Measurements from ENCODE around the gene TMEM150C.
A peak's percentile ranks its signal among the peaks of the same experiment; 100 is the strongest.
"Not testable (repeated sequence)": the region's sequence is repeated elsewhere in the genome, so short reads cannot be mapped to it uniquely, and the experiment has no call there.

Gene TMEM150C

DNA sequence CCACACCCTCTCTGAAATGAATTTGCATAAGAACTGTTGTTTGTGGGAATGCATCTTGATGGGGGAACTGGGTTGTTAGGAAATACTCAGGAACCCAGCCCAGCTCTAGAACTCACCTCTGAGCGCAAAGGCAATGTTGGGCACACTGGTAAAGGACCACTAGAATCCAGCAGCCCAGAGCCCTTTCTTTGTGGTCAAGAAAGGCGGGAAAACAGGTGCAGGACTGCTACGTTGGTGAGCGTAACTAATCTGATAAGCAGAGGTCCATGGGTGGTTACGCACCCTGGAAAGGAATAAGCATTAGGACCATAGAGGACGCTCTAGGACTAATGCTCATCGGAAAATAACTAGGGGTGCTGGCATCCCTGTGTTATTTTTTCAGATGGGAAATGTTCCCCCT is 85.9 kb downstream of the TMEM150C start:
- not testable (repeated sequence) for DNase-seq (ENCODE audit: low read depth in 2 of 2)

DNA sequence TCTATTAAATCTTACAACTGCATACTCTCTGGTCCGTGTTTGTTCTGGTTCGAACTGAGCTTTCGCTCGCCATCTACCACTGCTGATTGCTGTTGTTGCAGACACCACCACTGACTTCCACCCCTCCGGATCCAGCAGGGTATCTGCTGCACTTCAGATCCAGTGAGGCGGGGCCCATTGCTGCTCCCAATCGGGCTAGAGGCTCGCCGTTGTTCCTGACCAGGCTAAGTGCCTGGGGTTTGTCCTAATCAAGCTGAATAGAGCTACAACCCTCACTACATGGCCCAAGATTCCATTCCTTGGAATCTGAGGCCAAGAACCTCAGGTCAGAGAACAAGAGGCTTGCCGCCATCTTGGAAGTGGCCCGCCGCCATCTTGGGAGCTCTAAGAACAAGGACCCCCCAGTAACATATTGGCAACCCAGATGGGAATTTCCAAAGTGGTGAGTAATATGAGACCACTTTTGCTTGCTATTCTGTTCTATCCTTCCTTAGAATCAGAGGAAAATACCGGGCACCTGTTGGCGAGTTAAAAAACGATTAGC is 88.1 kb downstream of the TMEM150C start:
- DNase-seq (ENCODE audit: low read depth in 2 of 2), result no peak

DNA sequence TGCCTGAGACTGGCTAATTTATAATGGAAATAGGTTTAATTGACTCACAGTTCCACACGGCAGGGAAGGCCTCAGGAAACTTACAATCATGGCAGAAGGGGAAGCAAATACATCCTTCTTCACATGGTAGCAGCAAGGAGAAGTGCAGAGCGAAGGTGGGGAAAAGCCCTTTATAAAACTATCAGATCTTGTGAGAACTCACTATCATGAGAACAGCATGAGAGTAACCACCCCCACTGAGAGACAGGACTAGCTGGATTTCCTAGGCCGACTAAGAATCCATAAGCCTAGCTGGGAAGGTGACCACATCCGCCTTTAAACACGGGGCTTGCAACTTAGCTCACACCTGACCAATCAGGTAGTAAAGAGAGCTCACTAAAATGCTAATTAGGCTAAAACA is 88.7 kb downstream of the TMEM150C start:
- not testable (repeated sequence) for DNase-seq (ENCODE audit: low read depth in 2 of 2)

DNA sequence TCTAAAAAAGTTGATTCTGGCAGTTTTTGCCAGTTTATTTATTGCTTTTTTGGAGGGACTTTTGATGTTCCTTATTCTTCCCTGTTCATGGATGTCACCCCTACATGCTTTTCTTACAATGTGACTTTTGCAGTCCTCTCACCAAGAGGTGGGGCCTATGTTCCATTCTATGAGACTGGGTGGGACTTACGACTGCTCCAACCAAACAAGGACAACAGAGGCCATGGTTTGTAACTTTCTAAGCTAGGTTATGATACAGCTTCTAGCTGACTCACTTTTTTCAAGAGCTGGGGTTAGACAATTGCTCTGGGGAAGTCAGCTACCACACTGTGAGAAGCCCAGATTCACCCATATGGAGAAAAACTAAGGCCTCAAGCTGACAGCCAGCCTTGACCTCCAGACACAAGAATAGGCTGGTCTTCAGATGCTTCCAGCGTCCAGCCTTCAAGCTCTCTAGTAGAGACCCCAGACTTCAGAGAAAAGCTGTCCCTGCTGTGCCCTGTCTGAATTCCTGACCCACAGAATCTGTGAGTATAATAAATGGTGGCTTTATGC is 91.9 kb downstream of the TMEM150C start:
- DNase-seq (ENCODE audit: low read depth in 2 of 2), result no peak

DNA sequence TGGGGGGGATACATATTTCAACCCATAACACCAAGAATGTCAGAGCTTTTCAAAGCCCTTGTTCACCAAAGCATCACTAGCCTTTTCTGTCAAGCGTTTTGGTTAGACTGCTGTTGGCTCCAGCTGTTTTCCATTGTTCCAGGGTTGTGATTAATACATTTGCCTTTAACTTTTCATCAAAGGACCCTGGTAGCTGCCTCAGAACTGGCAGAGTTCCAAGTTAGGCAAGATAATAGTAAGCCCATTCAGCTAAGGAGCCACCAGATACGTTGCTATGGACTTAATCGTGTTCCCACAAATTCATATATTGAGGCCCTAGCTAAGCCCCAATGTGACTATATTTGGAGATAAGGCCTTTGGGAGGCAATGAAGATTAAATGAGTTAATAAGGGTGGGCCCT is 94.3 kb downstream of the TMEM150C start:
- DNase-seq (ENCODE audit: low read depth in 2 of 2), result no peak

DNA sequence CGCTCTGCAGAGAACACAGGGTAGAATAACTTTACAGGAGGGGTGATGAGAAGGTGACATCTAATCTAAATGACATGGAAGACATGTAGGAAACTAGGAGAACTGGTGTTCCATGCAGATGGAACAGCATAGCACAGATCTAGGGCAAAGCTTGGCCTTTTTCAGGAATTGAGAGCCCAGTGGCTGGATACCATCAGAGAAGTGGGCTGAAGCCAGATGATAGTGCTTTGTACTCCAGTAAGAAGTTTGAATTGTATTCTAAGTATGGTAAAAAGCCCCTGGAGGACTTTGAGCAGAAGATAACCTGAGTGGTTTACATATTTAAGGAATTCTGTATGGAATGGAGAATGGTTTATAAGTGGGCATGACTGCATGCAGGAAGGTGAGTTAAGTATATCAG is 98.6 kb downstream of the TMEM150C start:
- DNase-seq (ENCODE audit: low read depth in 2 of 2), result no peak

DNA sequence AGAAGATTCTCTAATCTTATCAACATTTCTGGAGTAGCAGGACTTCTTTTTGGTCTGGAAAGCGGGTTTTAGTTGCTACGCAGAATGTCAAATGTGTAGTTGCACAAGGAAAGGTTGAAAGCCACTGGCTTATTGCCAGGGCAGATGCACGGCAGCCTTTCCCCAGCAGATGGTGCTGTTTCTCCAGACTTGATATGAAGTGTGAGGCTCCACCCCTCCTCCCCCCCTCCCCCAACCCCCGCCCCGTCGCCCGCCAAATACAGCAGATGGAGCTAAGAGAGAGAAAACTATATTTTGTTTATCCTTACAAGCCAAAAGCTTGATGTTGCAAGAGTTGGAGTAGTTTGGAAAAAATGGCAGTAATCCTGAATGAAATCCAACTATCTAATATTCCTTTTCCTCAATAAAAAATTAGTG is 99.4 kb downstream of the TMEM150C start:
- peak; percentile 42 to 73 for DNase-seq (ENCODE audit: low read depth in 2 of 2)

DNA sequence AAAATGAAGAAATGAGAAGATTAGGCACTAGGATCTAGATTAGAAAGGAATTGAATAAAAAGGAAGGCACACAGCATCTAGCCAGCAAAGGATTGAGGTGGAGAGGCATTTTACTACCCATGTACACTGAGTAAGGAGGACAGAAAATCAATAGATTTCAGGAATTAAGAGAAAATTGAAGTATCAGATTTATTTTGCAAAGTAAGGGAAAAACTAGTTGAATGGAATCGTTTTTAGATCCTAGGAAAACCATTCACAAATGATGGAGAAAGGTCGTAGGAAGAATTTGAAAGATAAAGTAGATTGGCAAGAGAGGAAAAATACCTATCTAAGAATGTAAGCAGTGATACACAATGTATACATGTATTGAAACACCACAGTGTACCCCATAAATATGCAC is 100.1 kb downstream of the TMEM150C start:
- DNase-seq (ENCODE audit: low read depth in 2 of 2), result no peak

DNA sequence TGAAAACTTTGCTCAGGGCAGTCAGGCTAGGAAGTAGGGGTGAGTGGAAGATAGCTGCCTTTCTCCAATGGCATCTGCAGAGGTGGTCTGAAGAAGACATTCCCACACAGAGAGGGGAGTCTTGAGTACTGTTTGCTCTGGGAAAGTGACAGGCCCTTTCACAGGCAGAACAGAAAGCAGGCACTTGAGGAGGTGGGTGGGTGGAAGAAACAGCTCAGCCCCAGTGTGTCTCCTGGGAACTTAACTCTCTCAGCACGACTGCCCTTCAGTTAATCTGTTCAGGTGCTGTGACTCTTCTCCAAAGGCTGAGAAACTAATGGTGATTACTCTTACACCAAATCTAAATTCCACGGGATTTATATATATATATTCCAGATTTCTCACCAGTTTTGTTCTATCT is 103.1 kb downstream of the TMEM150C start:
- DNase-seq (ENCODE audit: low read depth in 2 of 2), result no peak

DNA sequence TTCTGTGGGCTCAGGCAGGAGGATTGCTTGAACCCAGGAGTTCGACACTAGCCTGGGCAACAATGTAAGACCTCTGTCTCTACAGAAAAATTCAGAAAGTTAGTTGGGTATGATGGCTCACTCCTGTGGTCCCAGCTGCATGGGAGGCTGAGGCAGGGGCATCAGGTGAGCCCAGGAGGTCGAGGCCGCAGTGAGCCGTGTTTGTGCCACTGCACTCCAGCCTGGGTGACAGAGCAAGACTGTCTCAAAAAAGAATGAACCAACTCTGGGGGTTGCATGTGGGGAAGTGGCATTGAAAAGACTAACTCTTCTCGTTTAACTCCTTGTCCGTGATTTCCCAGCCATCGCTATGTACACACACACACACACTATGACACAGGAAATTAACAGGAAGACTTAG is 104.5 kb downstream of the TMEM150C start:
- no peak for DNase-seq (ENCODE audit: low read depth in 2 of 2)

DNA sequence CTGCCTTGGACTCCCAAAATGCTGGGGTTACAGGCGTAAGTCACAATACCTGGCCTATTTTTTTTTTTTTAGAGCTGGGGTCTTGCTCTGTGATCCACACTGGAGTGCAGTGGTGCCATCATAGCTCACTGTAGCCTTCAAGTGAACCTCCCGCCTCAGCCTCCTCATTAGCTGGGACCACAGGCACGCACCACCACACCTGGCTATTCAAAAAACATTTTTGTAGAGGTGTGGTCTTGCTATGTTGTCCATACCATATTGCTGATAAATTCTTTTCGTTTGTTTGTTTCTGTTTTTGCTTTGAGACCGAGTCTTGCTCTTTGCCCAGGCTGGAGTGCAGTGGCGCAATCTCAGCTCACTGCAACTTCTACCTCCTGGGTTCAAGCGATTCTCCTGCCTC is 109.8 kb downstream of the TMEM150C start:
- DNase-seq (ENCODE audit: low read depth in 2 of 2), result no peak

DNA sequence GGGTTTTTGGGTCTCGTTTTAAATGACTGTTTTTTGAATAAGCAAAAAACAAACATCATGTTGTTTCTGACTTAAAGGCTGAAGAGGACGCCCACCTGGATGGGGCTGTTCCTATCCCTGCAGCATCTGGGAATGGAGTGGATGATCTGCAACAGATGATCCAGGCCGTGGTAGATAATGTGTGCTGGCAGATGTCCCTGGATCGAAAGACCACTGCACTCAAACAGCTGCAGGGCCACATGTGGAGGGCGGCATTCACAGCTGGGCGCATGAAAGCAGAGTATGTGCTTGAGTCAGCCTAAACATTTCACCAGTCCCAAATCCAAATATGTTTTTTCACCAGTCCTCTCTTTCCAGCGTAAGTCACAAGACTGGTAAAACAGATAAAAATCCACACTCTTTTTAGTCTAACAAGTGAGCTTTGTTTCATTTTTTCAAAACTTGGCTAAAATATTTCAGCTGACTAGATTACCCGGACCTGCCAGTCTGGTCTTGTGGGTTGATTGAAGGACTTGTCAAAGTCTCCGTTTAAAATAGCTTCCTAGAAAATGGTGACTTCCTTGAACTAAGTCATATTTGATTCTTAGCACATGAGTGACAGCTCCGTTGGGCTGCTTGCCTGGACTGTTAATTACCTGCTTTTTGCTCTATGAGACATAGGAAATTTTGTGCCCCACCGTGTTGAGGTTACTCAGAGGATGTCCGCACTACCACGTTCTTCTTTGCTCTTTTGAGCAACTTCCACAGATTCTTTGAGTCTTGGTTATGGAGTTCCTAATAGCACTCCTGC is 110.6 kb downstream of the TMEM150C start:
- no peak for DNase-seq (ENCODE audit: low read depth in 2 of 2)

DNA sequence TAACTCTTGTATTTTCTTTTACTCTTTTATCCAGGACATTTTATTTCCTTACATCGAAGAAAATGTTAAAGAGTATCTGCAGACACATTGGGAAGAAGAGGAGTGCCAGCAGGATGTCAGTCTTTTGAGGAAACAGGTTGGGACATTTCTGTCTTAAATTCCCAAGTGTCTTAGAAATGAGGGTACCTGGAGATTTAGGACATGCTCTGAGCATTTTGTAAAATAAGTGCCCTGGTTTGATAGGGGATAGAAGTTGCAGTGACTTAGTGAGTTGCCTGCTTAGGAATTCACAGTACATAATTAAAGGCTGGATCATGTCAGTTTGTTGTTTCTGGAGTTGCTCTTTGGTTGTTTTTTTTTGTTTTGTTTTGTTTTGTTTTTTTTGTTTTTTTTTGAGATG is 113.9 kb downstream of the TMEM150C start:
- DNase-seq (ENCODE audit: low read depth in 2 of 2), result no peak

DNA sequence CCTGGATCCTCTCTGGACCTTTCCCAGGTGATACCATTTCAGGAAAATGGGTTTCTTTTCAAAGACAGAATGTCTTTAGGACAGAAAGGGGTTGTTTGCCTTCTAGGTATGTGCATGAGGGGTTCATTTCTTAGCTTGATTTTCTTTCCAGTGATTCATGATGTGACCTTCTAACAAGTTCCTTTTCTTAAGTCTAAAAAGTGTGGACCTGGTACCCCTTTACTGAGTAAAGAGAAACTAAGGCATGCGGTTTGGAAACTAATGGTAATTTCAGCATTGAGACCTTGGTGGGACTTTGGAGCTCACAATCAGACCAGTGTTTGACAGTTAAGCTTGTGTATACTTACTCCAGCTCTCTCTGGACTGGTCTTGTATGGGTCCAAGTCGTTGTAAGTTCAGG is 122.7 kb downstream of the TMEM150C start:
- no peak for DNase-seq (ENCODE audit: low read depth in 2 of 2)

DNA sequence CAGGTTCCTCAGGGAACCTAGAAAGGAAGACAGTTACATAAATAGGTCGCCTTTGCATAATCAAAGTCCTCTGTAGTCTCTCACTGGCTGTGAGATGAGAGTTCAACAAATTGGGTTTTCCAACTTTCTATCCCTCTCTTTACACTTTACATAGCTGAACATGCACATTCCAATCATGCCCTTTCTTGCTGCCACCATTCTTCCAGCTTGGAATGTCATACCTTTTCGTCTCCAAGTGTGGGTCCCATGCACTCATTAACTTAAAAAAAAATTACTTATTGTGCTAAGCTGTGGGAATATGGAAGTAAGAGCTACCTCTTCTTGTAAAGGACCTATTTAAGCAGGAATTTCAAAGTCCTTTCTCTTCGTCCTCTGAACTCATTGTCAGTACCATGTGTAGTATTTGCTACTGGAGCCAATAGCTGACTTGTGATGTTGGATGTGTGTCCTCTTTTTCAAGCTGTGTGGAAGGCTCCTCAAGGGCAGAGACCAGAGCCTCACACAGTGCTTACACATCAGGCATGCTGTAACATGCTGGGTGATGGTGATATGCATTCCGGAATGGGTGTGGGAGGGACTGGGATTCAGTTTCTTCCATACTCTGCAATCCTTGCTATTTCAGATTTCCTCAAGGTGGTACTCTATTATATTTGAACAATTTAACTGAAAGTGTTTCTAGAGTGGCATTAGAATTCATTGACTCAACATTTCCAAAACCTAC is 124.3 kb downstream of the TMEM150C start:
- DNase-seq (ENCODE audit: low read depth in 2 of 2), result no peak

DNA sequence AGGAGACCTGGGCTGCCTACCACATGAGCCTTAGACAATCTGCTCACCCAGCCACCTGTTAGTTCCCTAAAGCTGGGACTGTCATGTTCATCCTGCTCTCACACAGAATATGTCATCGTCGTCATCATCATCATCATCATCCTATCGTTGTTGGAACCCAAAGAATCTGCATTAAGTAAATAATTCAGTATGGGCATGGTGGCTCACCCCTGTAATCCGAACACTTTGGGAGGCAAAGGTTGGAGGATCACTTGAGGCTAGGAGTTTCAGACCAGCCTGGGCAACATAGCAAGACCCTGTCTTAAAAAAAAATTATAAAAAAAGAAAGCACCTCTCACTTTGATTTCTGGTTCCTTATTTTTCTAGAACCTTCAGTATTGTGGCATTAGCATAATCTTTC is 125.0 kb downstream of the TMEM150C start:
- no peak for DNase-seq (ENCODE audit: low read depth in 2 of 2)

DNA sequence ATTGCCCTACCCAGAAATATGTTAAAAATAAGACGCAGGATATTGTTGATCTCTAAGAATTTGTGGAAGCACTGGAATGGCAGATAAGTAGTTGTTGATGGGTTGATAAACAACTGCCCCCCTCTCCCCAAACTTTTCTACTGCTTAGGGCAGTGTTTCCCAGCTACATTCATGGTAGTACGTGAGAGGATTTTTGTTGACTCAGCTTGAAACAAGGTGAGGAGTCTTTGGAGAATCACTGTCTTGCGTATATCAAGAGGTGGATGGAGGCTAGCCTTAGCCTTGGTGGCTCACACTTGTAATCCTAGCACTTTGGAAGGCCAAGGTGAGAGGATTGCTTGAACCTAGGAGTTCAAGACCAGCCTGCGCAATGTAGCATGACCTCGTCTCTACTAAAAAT is 125.7 kb downstream of the TMEM150C start:
- no peak for DNase-seq (ENCODE audit: low read depth in 2 of 2)

DNA sequence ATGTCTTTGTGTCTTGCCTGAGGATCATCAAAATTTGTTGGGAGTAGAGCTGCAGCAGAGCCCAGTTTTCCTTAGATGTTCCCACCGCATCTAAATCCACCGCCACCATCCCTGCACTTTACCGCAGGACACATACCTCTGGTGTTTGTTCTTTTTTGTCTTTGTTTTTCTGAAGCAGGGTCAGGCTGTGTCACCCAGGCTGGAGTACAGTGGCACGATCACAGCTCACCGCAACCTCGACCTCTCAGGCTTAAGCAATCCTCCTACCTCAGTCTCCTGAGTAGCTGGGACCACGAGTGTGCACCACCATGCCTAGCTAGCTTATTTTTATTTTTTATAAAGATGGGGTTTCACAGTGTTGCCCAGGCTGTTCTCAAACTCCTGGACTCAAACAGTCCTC is 126.8 kb downstream of the TMEM150C start:
- DNase-seq (ENCODE audit: low read depth in 2 of 2), result no peak

DNA sequence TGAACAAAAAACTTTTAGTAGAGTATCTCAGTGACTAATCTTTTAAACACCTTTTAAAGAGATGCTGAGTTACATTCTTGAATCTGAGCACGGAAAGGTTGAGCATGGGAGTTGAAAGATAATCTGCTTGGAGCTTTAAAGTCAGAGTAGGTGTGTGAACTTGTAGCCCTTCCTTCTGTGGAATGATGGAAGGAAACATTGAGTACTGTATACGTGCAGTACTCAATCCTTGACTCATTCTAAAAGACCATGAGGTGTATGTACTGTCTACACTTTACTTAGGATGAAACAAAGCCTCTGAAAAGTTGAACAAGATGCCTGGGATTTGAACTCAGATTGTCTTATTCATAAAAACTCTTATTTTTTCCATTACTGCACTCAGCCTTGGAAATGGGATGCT is 128.0 kb downstream of the TMEM150C start:
- no peak for DNase-seq (ENCODE audit: low read depth in 2 of 2)

All from stimulated activated CD8-positive, alpha-beta memory T cell treated with anti-CD3 and anti-CD28 coated beads, Interleukin-15, amount 100 ng/mL, for 4 hours (primary cell).